ENCODE results near the gene PDZD11.
"Not testable (repeated sequence)": the region's sequence is repeated elsewhere in the genome, so short reads cannot be mapped to it uniquely, and the experiment has no call there.

The PDZD11 gene

GRCh38 chrX:70289793-70290770 is at the start of gene PDZD11, which contains the start of gene KIF4A:
Gene PDZD11, minus strand, starts transcription at chrX:70289927. Its CDS starts 586 bp downstream, at chrX:70289341.
Gene KIF4A, plus strand, starts transcription at chrX:70290104. Its CDS starts 355 bp downstream, at chrX:70290459.
- peak; percentile 36 to 68 (median 47) for DNase-seq (ENCODE audit: low read depth in 2 of 3, low spot score in 2 of 3)

GRCh38 chrX:70338290-70338689 is 48.6 kb upstream of the PDZD11 start:
- no peak for DNase-seq (ENCODE audit: low read depth in 2 of 3, low spot score in 2 of 3)

GRCh38 chrX:70336767-70337166 is 47.0 kb upstream of the PDZD11 start:
- no peak for DNase-seq (ENCODE audit: low read depth in 2 of 3, low spot score in 2 of 3)

- DNase-seq (ENCODE audit: low read depth in 2 of 3, low spot score in 2 of 3), result no peak
Observed at GRCh38 chrX:70332600-70332999, 42.9 kb upstream of the PDZD11 start.

- DNase-seq (ENCODE audit: low read depth in 2 of 3, low spot score in 2 of 3), result no peak
Observed at GRCh38 chrX:70331161-70331560, 41.4 kb upstream of the PDZD11 start.

GRCh38 chrX:70324326-70324725 is 34.6 kb upstream of the PDZD11 start:
- DNase-seq (ENCODE audit: low read depth in 2 of 3, low spot score in 2 of 3), result no peak

GRCh38 chrX:70323628-70324027 is 33.9 kb upstream of the PDZD11 start:
- DNase-seq (ENCODE audit: low read depth in 2 of 3, low spot score in 2 of 3), result not testable (repeated sequence)

GRCh38 chrX:70322784-70323183 is 33.1 kb upstream of the PDZD11 start:
- DNase-seq (ENCODE audit: low read depth in 2 of 3, low spot score in 2 of 3), result no peak

- DNase-seq (ENCODE audit: low read depth in 2 of 3, low spot score in 2 of 3), result no peak
Observed at GRCh38 chrX:70313503-70313902, 23.8 kb upstream of the PDZD11 start.

GRCh38 chrX:70301716-70302115 is 12.0 kb upstream of the PDZD11 start:
- DNase-seq (ENCODE audit: low read depth in 2 of 3, low spot score in 2 of 3), result no peak

- no peak for DNase-seq (ENCODE audit: low read depth in 2 of 3, low spot score in 2 of 3)
Observed at GRCh38 chrX:70293621-70294020, 3.9 kb upstream of the PDZD11 start.

- no peak for DNase-seq (ENCODE audit: low read depth in 2 of 3, low spot score in 2 of 3)
Observed at GRCh38 chrX:70292788-70293187, 3.1 kb upstream of the PDZD11 start.

GRCh38 chrX:70289168-70289792 is 447 bp downstream of the PDZD11 start:
- DNase-seq (ENCODE audit: low read depth in 2 of 3, low spot score in 2 of 3), result no peak

GRCh38 chrX:70281951-70282350 is 7.8 kb downstream of the PDZD11 start, which contains the start of gene RAB41:
Gene RAB41, plus strand, starts transcription at chrX:70282172. Its CDS starts 46 bp downstream, at chrX:70282218.
- DNase-seq (ENCODE audit: low read depth in 2 of 3, low spot score in 2 of 3), result no peak

GRCh38 chrX:70280573-70280972 is 9.2 kb downstream of the PDZD11 start:
- DNase-seq (ENCODE audit: low read depth in 2 of 3, low spot score in 2 of 3), result no peak

GRCh38 chrX:70279081-70279480 is 10.6 kb downstream of the PDZD11 start:
- no peak for DNase-seq (ENCODE audit: low read depth in 2 of 3, low spot score in 2 of 3)

GRCh38 chrX:70274029-70274428 is 15.7 kb downstream of the PDZD11 start:
- not testable (repeated sequence) for DNase-seq (ENCODE audit: low read depth in 2 of 3, low spot score in 2 of 3)

GRCh38 chrX:70268034-70268433 is 21.7 kb downstream of the PDZD11 start, which contains the start of gene ARR3:
Gene ARR3, plus strand, starts transcription at chrX:70268334. Its CDS starts 1,052 bp downstream, at chrX:70269386.
- no peak for DNase-seq (ENCODE audit: low read depth in 2 of 3, low spot score in 2 of 3)

- DNase-seq (ENCODE audit: low read depth in 2 of 3, low spot score in 2 of 3), result no peak
Observed at GRCh38 chrX:70264784-70265183, 24.9 kb downstream of the PDZD11 start.

- DNase-seq (ENCODE audit: low read depth in 2 of 3, low spot score in 2 of 3), result peak in 1 of 3 experiments; percentile 11
Observed at GRCh38 chrX:70262952-70263567, 26.7 kb downstream of the PDZD11 start.

- DNase-seq (ENCODE audit: low read depth in 2 of 3, low spot score in 2 of 3), result no peak
Observed at GRCh38 chrX:70260104-70260503, 29.6 kb downstream of the PDZD11 start, which contains the start of gene P2RY4. Gene P2RY4, minus strand, starts transcription at chrX:70260204. Its CDS starts 580 bp downstream, at chrX:70259624.

All from activated CD8-positive, alpha-beta memory T cell treated with anti-CD3 and anti-CD28 coated beads for 48 hours (primary cell).